ENCODE results near the gene TEX50.
"Not testable (repeated sequence)": the region's sequence is repeated elsewhere in the genome, so short reads cannot be mapped to it uniquely, and the experiment has no call there.

TEX50 gene, protein sequence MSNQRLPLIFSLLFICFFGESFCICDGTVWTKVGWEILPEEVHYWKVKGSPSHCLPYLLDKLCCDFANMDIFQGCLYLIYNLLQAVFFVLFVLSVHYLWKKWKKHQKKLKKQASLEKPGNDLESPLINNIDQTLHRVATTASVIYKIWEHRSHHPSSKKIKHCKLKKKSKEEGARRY

DNA sequence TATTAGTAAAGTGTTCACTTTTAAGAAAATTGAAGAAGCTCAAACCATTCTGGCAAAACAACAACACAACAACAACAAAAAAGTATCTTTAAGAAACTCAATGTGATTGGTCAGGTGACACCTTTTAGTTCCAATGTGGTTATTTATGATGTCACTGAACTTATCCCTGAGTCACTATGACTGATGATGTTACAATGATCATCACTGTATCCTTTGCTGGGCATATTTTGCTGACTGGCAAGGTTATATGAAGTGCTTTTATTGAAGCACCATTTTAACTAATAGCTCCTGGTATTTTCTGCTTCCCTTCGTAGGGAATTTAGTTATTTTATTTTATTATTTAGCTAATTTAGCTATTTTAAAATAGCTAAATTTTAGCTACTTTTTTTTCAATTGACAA, at the start of gene TEX50:
TSS of gene TEX50 (plus strand) at position 223 of the 400 bp plus-strand sequence. CDS start 184 bp downstream, outside the sequence.
- Mint-ChIP-seq H3K36me3 (ENCODE audit: low read depth) (no peaks in the 10 kb centered on the region), H3K4me3 (no peak within 1 kb of the TSS), H3K27me3 (peaks cover 2% of the 10 kb centered on the region), H3K27ac (no peak within 1 kb of the TSS), H3K9me3 (no peaks in the 10 kb centered on the region), H3K4me1 (no peaks in the 10 kb centered on the region)
- DNase-seq (no peak), ATAC-seq (no peak)

DNA sequence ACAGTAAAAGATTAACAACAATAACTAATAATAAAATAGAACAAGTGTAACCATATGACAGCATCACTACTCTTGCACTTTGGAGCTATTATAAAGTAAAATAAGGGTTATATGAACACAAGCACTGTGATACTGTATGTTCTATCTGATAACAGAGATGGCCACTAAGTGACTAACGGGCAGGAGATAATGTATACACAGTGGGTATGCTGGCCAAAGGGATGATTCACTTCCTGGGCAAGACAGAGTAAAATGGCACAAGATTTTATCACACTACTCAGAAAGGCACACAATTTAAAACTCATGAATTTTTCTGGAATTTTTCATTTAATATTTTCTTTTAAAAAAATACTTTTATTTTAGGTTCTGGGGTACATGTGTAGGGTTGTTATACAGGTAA, 44.6 kb upstream of the TEX50 start:
- Mint-ChIP-seq H3K36me3 (ENCODE audit: low read depth) (no peaks in the 10 kb centered on the region), H3K4me1 (peaks cover 3% of the 10 kb centered on the region), H3K9me3 (no peaks in the 10 kb centered on the region), H3K27ac (no peak overlapping the region), H3K4me3 (no peak overlapping the region), H3K27me3 (peaks cover 2% of the 10 kb centered on the region)
- DNase-seq (no peak), ATAC-seq (no peak)

DNA sequence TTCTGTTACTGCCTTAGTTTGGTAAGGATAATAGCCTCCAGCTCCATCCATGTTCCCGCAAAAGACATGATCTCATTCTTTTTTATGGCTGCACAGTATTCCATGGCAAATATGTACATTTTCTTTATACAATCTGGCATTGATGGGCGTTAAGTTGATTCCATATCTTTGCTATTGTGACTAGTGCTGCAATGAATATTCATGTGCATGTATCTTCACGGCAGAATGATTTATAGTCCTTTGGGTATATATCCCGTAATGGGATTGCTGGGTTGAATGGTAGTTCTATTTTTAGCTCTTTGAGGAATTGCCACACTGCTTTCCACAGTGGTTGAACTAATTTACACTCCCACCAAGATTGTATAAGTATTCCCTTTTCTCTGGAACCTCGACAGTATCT, 44.0 kb upstream of the TEX50 start:
- ATAC-seq; H3K4me1 Mint-ChIP-seq; H3K36me3 Mint-ChIP-seq (ENCODE audit: low read depth); DNase-seq; H3K27ac Mint-ChIP-seq; H3K27me3 Mint-ChIP-seq; H3K9me3 Mint-ChIP-seq; H3K4me3 Mint-ChIP-seq: not testable (repeated sequence)

DNA sequence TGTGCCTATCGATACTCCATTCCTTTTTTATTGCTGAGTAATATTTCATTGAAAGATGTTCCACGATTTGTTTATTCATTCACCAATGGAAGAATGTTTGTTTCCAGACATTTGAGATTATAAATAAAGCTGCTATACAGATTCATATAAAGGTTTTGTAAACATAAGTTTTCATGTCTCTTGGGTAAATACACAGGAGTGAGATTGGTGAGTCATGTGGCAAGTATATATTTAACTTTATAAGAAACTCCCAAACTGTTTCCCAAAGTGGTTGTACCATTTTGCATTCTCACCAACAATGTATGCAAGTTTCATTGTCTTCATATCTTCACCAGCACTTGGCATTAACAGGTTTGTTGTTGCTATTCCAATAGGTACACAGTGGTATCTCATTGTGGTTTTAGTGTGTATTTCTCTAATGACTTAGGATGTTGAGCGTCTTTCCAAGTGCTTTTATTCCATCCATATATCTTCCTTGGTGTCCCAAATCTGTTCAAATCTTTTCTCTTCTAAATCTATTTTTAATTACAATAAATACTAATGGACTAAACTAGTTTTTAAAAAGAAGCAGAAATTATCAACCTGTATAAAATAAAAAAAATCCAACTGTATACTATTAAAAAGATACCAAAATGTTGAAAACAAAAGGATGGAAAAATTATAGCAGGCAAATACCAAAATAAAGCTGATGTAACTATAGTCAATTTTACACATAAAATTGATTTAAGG, 38.9 kb upstream of the TEX50 start:
- Mint-ChIP-seq H3K4me1 (peaks cover 3% of the 10 kb centered on the region), H3K9me3 (peaks cover 7% of the 10 kb centered on the region), H3K36me3 (ENCODE audit: low read depth) (no peaks in the 10 kb centered on the region), H3K4me3 (no peak overlapping the region), H3K27ac (no peak overlapping the region), H3K27me3 (peaks cover 2% of the 10 kb centered on the region)
- ATAC-seq: no peak
- no peak for DNase-seq

DNA sequence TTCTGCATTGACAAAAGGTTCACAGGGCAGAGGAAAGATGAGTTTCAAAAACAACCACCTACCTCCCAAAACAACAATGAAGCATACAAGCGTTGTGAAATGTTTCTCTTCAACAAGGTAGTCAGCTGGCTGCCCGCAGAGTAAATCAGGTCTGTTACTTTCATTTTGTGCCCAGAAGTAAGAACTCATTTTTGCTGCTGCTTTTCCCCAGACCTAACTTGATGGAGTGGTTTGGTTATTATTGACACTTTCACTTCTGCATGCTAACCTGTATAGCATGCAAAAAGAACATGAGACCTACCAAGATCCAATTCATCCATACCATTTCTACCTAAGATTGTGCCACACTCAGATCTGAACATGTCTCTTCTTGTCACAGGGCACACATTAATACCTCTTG, 33.5 kb upstream of the TEX50 start:
- Mint-ChIP-seq H3K36me3 (ENCODE audit: low read depth) (no peaks in the 10 kb centered on the region), H3K9me3 (no peaks in the 10 kb centered on the region), H3K27ac (no peak overlapping the region), H3K4me1 (peaks cover 2% of the 10 kb centered on the region), H3K27me3 (no peaks in the 10 kb centered on the region), H3K4me3 (no peak overlapping the region)
- ATAC-seq (no peak), DNase-seq (no peak)

DNA sequence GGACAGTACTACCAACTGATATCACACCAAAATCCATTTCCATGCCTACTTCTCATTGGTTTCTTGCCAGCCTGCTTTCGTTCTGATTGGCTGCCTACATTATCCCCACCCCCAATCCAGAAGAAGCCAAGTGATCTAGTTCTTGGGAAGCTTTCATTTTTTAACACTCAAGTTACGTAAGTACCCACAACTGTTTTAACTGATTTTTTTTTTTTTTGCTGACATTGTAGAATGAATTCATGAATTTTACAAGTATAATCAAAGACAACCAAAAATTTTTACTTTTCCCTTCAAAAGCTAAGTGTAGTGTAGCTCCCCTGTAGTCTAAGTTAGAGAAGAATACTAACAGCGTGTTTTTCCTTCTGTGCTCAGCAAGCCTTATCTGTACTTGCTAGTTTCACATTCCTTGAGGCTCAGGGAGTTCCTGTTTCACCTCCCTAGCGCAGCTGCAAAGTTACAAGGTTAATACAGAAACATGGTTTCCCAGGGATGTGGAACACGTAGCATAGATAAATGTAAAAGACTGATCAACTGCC, 32.0 kb upstream of the TEX50 start, which contains the start of gene SLC9C2:
TSS of gene SLC9C2 (minus strand) at position 17 of the 536 bp plus-strand sequence. CDS start 1,296 bp downstream, outside the sequence.
- no peak for ATAC-seq
- Mint-ChIP-seq H3K4me1 (peaks cover 2% of the 10 kb centered on the region), H3K4me3 (no peak within 1 kb of the TSS), H3K27ac (no peak within 1 kb of the TSS), H3K36me3 (ENCODE audit: low read depth) (no peaks in the 10 kb centered on the region), H3K9me3 (no peaks in the 10 kb centered on the region), H3K27me3 (no peaks in the 10 kb centered on the region)
- DNase-seq: no peak

DNA sequence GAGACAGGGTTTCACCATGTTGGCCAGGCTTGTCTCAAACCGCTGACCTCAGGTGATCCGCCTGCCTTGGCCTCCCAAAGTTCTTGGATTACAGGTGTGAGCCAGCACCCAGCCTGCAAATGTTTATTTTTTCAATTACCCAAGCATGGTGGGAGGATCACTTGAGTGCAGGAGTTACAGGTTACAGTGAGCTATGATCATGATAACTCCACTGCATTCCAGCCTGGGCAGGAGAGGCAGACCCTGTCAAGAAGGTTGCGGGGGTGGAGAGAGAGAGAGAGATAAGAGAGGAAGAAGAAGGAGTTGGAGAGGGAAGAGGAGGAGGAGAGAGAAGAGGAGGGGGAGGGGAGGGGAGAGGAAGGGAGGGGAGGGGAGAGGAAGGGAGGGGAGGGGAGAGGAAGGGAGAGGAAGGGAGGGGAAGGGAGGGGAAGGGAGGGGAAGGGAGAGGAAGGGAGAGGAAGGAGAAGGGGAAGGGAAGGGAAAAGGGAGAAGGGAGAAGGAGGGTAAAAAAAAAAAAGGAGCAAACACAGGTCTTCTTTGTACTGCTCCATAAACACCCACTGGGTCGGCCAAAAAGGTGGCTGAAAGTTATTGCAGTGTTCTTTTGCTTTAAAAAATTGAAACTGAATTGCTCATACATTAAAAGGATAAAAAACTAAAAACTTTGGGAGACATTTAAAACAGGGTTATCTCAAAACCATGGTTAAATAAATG, 26.5 kb upstream of the TEX50 start:
- Mint-ChIP-seq H3K27ac (no peak overlapping the region), H3K36me3 (ENCODE audit: low read depth) (no peaks in the 10 kb centered on the region), H3K4me1 (no peaks in the 10 kb centered on the region), H3K4me3 (no peak overlapping the region), H3K9me3 (no peaks in the 10 kb centered on the region), H3K27me3 (no peaks in the 10 kb centered on the region)
- no peak for DNase-seq
- no peak for ATAC-seq

DNA sequence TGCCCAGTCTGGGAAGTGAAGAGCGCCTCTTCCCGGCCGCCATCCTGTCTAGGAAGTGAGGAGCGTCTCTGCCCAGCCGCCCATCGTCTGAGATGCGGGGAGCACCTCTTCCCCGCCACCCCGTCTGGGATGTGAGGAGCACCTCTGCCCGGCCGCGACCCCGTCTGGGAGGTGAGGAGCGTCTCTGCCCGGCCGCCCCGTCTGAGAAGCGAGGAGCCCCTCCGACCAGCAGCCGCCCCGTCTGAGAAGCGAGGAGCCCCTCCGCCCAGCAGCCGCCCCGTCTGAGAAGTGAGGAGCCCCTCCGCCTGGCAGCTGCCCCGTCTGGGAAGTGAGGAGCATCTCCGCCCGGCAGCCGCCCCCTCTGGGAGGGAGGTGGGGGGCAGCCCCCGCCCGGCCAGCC, 22.1 kb upstream of the TEX50 start:
- not testable (repeated sequence) for DNase-seq; H3K4me3 Mint-ChIP-seq; H3K27me3 Mint-ChIP-seq; H3K27ac Mint-ChIP-seq; H3K9me3 Mint-ChIP-seq; H3K36me3 Mint-ChIP-seq (ENCODE audit: low read depth); H3K4me1 Mint-ChIP-seq; ATAC-seq

DNA sequence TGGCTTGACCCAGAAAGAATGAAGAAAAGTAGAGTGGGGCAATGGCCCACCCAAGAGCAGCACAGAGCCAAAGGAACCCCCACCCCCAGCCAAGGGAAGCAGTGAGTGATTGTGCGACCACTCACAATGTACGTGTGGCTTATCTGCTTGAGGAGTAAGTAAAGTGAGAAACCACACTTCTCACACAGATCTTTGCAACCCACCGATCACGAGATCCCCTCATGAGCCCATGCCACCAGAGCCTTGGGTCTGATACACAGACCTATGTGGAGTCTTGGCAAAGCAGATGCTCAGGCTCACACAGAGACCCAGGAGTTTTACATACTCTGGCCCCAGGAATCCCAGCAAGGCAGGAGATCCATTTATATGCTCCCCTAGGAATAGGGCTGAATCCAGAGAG, 18.3 kb upstream of the TEX50 start:
- Mint-ChIP-seq H3K4me1 (no peaks in the 10 kb centered on the region), H3K27ac (no peak overlapping the region), H3K36me3 (ENCODE audit: low read depth) (peaks cover 12% of the 10 kb centered on the region), H3K9me3 (peaks cover 20% of the 10 kb centered on the region), H3K4me3 (no peak overlapping the region), H3K27me3 (peaks cover 7% of the 10 kb centered on the region)
- ATAC-seq (no peak), DNase-seq (no peak)

DNA sequence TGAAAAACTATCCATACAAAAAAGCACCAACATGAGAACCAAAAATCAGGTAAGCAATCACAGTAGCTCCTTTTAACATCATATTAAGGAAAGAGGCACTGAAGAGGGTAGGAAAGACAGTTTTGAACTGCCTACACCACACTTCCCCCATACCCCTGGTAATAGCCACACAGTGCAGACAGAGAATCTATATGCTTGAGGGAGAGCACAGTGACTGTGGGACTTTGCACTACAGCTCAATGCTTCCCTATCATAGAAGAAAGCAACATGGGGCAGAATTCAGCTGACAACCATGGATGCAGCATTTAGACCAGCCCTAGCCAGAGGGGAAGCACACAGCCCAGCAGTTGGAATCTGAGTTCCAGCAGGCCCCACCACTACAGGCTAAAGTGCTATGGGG, 7.9 kb upstream of the TEX50 start:
- Mint-ChIP-seq H3K4me1 (no peaks in the 10 kb centered on the region), H3K4me3 (no peak overlapping the region), H3K27me3 (no peaks in the 10 kb centered on the region), H3K27ac (no peak overlapping the region), H3K36me3 (ENCODE audit: low read depth) (no peaks in the 10 kb centered on the region), H3K9me3 (no peaks in the 10 kb centered on the region)
- DNase-seq: no peak
- no peak for ATAC-seq

DNA sequence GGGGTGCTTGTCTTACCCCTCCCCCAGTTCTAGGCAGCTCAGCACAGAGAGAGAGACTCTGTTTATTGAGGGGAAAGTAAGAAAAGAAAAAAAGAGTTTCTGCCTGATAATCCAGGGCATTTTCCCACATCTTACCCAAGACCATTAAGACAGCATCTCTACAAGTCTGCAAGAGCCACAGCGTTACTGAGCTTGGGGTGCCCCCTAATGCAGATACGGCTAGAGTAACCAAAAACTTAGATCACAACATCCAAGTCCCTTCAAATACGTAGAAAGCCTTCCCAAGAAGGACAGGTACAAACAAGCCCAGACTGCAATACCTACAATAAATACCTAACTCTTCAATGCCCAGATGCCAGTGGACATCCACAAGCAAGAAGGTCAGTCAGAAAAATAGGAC, 6.2 kb upstream of the TEX50 start:
- Mint-ChIP-seq H3K4me3 (no peak overlapping the region), H3K9me3 (no peaks in the 10 kb centered on the region), H3K4me1 (no peaks in the 10 kb centered on the region), H3K36me3 (ENCODE audit: low read depth) (no peaks in the 10 kb centered on the region), H3K27me3 (no peaks in the 10 kb centered on the region), H3K27ac (no peak overlapping the region)
- ATAC-seq (no peak), DNase-seq (no peak)

DNA sequence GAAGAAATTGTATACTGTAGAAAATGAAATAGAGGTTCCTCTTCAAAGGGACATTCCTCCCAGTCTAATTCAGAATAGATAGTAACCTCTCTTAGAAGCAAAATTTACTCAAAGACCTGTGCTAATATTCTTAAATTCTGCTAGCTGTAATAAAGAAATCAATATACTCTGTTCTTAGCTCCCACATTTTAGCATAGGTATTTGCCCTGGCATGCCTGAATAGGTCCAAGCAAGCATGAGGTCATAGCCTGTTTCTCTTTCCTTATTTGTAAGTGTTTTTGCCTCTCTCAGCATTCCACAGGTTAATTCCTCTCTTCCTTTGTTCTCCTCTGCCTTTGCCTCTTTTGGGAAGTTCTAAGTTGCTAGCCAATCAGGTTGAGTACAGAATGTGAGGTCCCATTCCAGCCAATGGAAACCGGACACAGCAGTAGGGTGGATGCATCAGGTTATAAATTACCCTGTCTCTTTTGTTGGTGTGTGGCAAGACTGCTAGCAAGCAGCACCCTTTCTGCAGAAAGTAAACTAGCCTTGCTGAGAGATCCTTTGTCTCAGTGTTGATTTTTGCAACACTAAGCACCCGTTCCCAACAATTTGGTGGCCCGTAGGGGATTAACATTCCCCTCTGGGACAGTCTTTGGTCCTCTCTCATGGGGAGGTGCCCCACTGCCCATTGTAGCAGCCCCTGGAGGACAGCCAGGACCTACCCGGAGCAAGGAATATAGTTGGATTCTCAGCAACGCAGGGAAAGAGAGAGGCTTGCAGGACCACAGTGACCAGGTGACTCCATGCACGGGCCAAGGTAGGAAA, 2.3 kb downstream of the TEX50 start:
- not testable (repeated sequence) for H3K27me3 Mint-ChIP-seq; H3K27ac Mint-ChIP-seq; H3K9me3 Mint-ChIP-seq; ATAC-seq; DNase-seq; H3K36me3 Mint-ChIP-seq (ENCODE audit: low read depth); H3K4me1 Mint-ChIP-seq; H3K4me3 Mint-ChIP-seq

DNA sequence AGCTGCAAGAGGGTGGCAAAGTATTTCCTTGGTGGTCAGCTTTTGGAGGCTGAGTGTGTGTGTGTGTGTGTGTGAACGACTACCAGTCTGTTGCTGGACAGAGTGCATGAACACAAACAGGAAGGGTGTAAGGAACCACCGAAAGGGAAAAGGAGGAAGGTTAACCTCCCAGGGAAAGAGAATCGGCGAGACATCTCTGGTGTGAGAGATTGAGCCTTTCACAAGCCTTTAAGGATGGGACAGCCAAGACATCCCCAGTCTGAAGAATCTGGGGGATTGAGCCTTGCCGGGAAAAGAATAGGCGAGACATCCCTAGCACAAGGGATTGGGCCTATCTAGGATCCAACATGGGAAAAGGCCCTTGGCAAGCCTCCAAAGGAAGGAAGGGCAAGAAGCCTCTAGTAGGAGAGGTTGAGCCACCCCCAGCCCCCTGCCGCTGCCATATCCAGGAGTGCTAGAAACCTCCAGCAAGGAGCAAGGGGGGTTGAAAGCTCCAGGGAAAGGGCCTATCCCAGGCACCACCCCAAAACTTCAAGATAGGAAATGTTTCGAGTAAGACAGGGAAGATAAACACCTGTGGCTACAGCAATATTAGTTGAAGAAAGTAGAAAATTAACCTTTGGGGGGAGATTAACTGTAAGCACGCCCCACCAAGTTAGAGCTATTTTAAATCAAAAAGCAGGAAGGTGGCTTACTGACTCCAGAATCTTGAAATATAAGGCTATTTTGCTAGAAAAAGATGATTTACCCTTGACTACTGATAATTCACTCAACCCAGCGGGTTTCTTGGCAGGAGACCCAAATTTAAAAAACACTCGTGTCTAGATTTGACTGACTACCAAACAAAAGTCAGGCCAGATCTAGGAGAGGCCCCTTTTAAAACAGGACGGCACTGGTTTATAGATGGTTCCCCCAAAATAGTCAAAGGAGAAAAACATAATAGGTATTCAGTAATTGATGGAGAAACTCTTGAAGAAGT, 3.2 kb downstream of the TEX50 start:
- Mint-ChIP-seq H3K9me3 (no peaks in the 10 kb centered on the region), H3K36me3 (ENCODE audit: low read depth) (no peaks in the 10 kb centered on the region), H3K27ac (no peak overlapping the region), H3K4me3 (no peak overlapping the region), H3K27me3 (peaks cover 2% of the 10 kb centered on the region), H3K4me1 (no peaks in the 10 kb centered on the region)
- DNase-seq: no peak
- ATAC-seq: no peak

Measured in activated naive CD8-positive, alpha-beta T cell treated with anti-CD3 and anti-CD28 coated beads, Interleukin-2, amount 50 U/mL, for 24 hours (primary cell).